Neural cell (in vitro differentiated cells): Measurements from ENCODE around the gene ZNF14. TPM values are rescaled to one million over a fixed set of nuclear protein-coding genes. Genes with fewer than 3 reads are reported as not detected.

Experiments
- H2AFZ ChIP-seq: fragments of 200-600, 300-800 bp; sonication (generic), shearing (Covaris generic); 2 replicates; pipeline ENCODE4 v1.6.0; 2014; ENCODE audit warnings: low read depth, mild to moderate bottlenecking, antibody characterized with exemption, low read length, moderate library complexity
- H3F3A ChIP-seq: fragments of 200-600 bp; shearing (Covaris generic); 2 replicates; pipeline ENCODE4 v1.6.1; 2016; ENCODE audit warnings: mild to moderate bottlenecking, moderate library complexity, mixed read lengths, antibody characterized with exemption, low read length; ENCODE audit not compliant: insufficient read depth, poor library complexity, severe bottlenecking
- H3K27ac ChIP-seq: fragments of 200-600, 300-800 bp; sonication (generic), shearing (Covaris generic); 2 replicates; pipeline ENCODE4 v1.5.1; 2014; ENCODE audit warnings: mild to moderate bottlenecking, low read length, moderate library complexity
- H3K27me3 ChIP-seq: fragments of 300-800, 200-600 bp; sonication (generic), shearing (Covaris generic); 2 replicates; pipeline ENCODE4 v1.6.0; 2014; ENCODE audit warnings: mild to moderate bottlenecking, low read depth, low read length, moderate library complexity; ENCODE audit not compliant: insufficient read depth
- H3K36me3 ChIP-seq: fragments of 300-800, 200-600 bp; sonication (generic), shearing (Covaris generic); 2 replicates; pipeline ENCODE4 v1.5.1; 2014; ENCODE audit warnings: mild to moderate bottlenecking, antibody characterized with exemption, low read length, moderate library complexity; ENCODE audit not compliant: insufficient read depth
- H3K4me2 ChIP-seq: fragments of 300-800, 200-600 bp; sonication (generic), shearing (Covaris generic); 2 replicates; pipeline ENCODE4 v1.6.0; 2014; ENCODE audit warnings: mild to moderate bottlenecking, low read length
- H3K4me3 ChIP-seq: fragments of 300-800, 200-600 bp; sonication (generic), shearing (Covaris generic); 2 replicates; pipeline ENCODE4 v1.5.1; 2014; ENCODE audit warnings: mild to moderate bottlenecking, low read length, moderate library complexity
- H3K79me2 ChIP-seq: fragments of 200-600 bp; shearing (Covaris generic); replicated peaks from 2 replicates; pipeline ENCODE4 v1.6.0; 2014; ENCODE audit warnings: mild to moderate bottlenecking, low read length, moderate library complexity; ENCODE audit not compliant: insufficient read depth
- H3K9ac ChIP-seq: fragments of 300-800, 200-600 bp; sonication (generic), shearing (Covaris generic); 2 replicates; pipeline ENCODE4 v1.6.1; 2016; ENCODE audit warnings: mild to moderate bottlenecking, low read length, mixed read lengths
- H3K9me2 ChIP-seq: fragments of 200-600 bp; shearing (Covaris generic); 2 replicates; pipeline ENCODE4 v1.6.1; 2016; ENCODE audit warnings: mild to moderate bottlenecking, low read length, mixed read lengths; ENCODE audit not compliant: insufficient read depth
- H3K9me3 ChIP-seq: fragments of 200-600, 300-800 bp; sonication (generic), shearing (Covaris generic); 2 replicates; pipeline ENCODE4 v1.6.1; 2016; ENCODE audit warnings: mild to moderate bottlenecking, mixed run types, low read length, moderate library complexity, mixed read lengths
- H4K20me1 ChIP-seq: fragments of 200-600 bp; shearing (Covaris generic); 2 replicates; pipeline ENCODE4 v1.6.1; 2016; ENCODE audit warnings: mild to moderate bottlenecking, mixed run types; ENCODE audit not compliant: insufficient read depth
- EP300 ChIP-seq: fragments of 450-650 bp; conservative IDR thresholded peaks from 2 replicates; pipeline ENCODE4 v1.6.1; 2014; ENCODE audit warnings: antibody characterized with exemption, mild to moderate bottlenecking, moderate library complexity; ENCODE audit not compliant: poor library complexity, severe bottlenecking
- EZH2 ChIP-seq: fragments of 200-600, 300-800 bp; shearing (Covaris generic), sonication (generic); IDR thresholded peaks from 2 replicates; pipeline ENCODE4 v1.6.1; 2014; ENCODE audit warnings: antibody characterized with exemption, low read length, borderline replicate concordance, mild to moderate bottlenecking; ENCODE audit not compliant: insufficient read depth, poor library complexity, severe bottlenecking
- RAD21 ChIP-seq: fragments of 450-650 bp; conservative IDR thresholded peaks from 2 replicates; pipeline ENCODE4 v1.6.1; 2014; ENCODE audit warnings: antibody characterized with exemption, mild to moderate bottlenecking, moderate library complexity
- SMC3 ChIP-seq: fragments of 450-650 bp; conservative IDR thresholded peaks from 2 replicates; pipeline ENCODE4 v1.6.1; 2014; ENCODE audit warnings: antibody characterized with exemption, mild to moderate bottlenecking, moderate library complexity; ENCODE audit not compliant: poor library complexity
- TAF1 ChIP-seq: IDR thresholded peaks from 2 replicates; pipeline ENCODE4 v1.6.1; 2012; ENCODE audit warnings: low read depth
- polyA plus RNA-seq: library from polyadenylated mRNA; depleted of rRNA; stranded (reverse); fragments of >200 nt; gene quantifications from 2 replicates; pipeline ENCODE4 v1.2.3, GENCODE V29; 2014
- TF ChIP-seq, protein P1 (sequence below): fragments of 450-650 bp; IDR thresholded peaks from 2 replicates; pipeline ENCODE4 v1.5.1; 2014; ENCODE audit warnings: antibody characterized with exemption, mild to moderate bottlenecking, moderate library complexity; ENCODE audit not compliant: poor library complexity, severe bottlenecking
- TF ChIP-seq, protein P2 (sequence below): IDR thresholded peaks from 2 replicates; pipeline ENCODE4 v1.6.1; 2012; ENCODE audit warnings: borderline replicate concordance

The ZNF14 gene
- polyA plus RNA-seq, 1 donor from 2014 or later = 8.2 TPM

DNA sequence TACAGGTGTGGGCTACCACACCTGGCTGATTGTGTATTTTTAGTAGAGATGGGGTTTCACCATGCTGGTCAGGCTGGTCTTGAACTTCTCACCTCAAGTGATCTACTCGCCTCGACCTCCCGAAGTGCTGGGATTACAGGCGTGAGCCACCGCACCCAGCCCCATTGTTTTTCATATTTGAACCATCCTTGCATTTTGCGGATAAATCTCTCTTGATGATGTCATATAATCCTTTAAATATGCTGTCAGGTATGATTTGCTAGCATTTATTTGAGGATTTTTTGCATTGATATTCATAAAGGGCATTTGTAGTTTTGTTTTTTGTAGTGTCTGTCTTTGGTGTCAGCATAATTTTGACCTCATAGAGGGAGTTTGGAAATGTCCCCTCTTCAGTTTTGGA lies 58.6 kb downstream of the ZNF14 start:
- H3K27me3 ChIP-seq = no peaks in the 10 kb centered on the region

DNA sequence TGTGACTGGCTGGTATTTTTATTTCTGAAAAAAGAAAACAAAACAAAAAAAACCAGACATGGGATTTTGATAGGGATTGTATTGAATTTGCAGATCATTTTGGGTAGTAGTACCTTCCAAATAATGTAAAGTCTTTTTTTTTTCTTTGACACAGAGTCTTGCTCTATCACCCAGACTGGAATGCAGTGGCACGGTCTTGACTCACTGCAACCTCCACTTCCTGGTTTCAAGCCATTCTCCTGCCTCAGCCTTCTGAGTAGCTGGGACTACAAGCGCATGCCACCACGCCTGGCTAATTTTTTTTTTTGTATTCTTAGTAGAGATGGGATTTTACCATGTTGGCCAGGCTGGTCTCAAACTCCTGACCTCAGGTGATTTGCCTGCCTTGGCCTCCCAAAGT lies 60.1 kb downstream of the ZNF14 start:
- H3K9me3 ChIP-seq = no peaks in the 10 kb centered on the region
- H2AFZ ChIP-seq = no peak overlapping the region
- no peak overlapping the region for H3K4me3 ChIP-seq
- H4K20me1 ChIP-seq = no peaks in the 10 kb centered on the region
- no peak overlapping the region for H3K9ac ChIP-seq
- H3F3A ChIP-seq = no peaks in the 10 kb centered on the region
- H3K9me2 ChIP-seq = no peaks in the 10 kb centered on the region
- H3K36me3 ChIP-seq = no peaks in the 10 kb centered on the region
- H3K27me3 ChIP-seq = no peaks in the 10 kb centered on the region
- no peak overlapping the region for H3K4me2 ChIP-seq
- TF ChIP-seq, protein P1, sequence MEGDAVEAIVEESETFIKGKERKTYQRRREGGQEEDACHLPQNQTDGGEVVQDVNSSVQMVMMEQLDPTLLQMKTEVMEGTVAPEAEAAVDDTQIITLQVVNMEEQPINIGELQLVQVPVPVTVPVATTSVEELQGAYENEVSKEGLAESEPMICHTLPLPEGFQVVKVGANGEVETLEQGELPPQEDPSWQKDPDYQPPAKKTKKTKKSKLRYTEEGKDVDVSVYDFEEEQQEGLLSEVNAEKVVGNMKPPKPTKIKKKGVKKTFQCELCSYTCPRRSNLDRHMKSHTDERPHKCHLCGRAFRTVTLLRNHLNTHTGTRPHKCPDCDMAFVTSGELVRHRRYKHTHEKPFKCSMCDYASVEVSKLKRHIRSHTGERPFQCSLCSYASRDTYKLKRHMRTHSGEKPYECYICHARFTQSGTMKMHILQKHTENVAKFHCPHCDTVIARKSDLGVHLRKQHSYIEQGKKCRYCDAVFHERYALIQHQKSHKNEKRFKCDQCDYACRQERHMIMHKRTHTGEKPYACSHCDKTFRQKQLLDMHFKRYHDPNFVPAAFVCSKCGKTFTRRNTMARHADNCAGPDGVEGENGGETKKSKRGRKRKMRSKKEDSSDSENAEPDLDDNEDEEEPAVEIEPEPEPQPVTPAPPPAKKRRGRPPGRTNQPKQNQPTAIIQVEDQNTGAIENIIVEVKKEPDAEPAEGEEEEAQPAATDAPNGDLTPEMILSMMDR = no peak
- TF ChIP-seq SMC3 = no peak
- no peak for TF ChIP-seq EP300
- H3K79me2 ChIP-seq = peaks cover 4% of the 10 kb centered on the region
- no peak overlapping the region for H3K27ac ChIP-seq

More for the DNA sequence above, 58.6 kb downstream of the ZNF14 start:
- Histone ChIP-seq H3K4me3 (no peak overlapping the region), H3F3A (no peaks in the 10 kb centered on the region), H2AFZ (no peak overlapping the region), H3K27ac (no peak overlapping the region), H3K9me2 (no peaks in the 10 kb centered on the region), H3K36me3 (peaks cover 2% of the 10 kb centered on the region), H3K9ac (no peak overlapping the region), H3K79me2 (peaks cover 4% of the 10 kb centered on the region), H3K9me3 (no peaks in the 10 kb centered on the region), H3K4me2 (no peak overlapping the region), H4K20me1 (no peaks in the 10 kb centered on the region)
- TF ChIP-seq TAF1 = no peak
- TF ChIP-seq, protein P1 = no peak
- TF ChIP-seq RAD21 = no peak
- TF ChIP-seq, protein P2, sequence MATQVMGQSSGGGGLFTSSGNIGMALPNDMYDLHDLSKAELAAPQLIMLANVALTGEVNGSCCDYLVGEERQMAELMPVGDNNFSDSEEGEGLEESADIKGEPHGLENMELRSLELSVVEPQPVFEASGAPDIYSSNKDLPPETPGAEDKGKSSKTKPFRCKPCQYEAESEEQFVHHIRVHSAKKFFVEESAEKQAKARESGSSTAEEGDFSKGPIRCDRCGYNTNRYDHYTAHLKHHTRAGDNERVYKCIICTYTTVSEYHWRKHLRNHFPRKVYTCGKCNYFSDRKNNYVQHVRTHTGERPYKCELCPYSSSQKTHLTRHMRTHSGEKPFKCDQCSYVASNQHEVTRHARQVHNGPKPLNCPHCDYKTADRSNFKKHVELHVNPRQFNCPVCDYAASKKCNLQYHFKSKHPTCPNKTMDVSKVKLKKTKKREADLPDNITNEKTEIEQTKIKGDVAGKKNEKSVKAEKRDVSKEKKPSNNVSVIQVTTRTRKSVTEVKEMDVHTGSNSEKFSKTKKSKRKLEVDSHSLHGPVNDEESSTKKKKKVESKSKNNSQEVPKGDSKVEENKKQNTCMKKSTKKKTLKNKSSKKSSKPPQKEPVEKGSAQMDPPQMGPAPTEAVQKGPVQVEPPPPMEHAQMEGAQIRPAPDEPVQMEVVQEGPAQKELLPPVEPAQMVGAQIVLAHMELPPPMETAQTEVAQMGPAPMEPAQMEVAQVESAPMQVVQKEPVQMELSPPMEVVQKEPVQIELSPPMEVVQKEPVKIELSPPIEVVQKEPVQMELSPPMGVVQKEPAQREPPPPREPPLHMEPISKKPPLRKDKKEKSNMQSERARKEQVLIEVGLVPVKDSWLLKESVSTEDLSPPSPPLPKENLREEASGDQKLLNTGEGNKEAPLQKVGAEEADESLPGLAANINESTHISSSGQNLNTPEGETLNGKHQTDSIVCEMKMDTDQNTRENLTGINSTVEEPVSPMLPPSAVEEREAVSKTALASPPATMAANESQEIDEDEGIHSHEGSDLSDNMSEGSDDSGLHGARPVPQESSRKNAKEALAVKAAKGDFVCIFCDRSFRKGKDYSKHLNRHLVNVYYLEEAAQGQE = no peak
- no peak for TF ChIP-seq EZH2
- no peak for TF ChIP-seq SMC3
